ENCODE data around the gene LAMA4. TPM values are rescaled to one million over a fixed set of nuclear protein-coding genes. Genes with fewer than 3 reads are reported as not detected.

The LAMA4 gene
- total RNA-seq, 1 donor from 2014 or later: 18.0 TPM

DNA sequence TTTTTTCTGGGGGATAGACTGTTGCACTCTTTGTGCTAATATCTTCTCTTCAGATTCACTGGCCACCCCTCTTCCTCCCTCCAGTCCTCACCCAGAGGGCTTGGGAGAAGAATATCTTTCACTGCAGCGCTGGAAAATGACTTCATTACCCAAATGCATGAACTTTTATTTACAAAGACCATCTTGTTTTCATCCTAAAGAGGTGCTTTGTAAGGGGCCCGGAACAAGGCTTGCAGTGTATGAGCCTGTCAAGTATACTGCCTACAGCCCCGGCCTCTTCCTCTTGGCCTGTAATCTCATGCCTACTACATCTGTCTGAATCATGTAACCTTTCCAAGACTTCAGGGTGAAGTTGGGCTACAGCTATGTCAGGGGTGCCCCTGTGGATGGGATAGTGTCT, 554 bp upstream of the LAMA4 start:
- peak overlapping the region; percentile 97 for H3K27ac Mint-ChIP-seq (ENCODE audit: unreplicated experiment)
- peak overlapping the region; percentile 87 for H3K4me3 Mint-ChIP-seq
- H3K27me3 Mint-ChIP-seq (ENCODE audit: low read depth): peaks cover 4% of the 10 kb centered on the region
- H3K36me3 Mint-ChIP-seq (ENCODE audit: low read depth): peaks cover 9% of the 10 kb centered on the region
- DNase-seq (ENCODE audit: low read depth, low spot score): peak; percentile 29
- TF ChIP-seq, protein P1, sequence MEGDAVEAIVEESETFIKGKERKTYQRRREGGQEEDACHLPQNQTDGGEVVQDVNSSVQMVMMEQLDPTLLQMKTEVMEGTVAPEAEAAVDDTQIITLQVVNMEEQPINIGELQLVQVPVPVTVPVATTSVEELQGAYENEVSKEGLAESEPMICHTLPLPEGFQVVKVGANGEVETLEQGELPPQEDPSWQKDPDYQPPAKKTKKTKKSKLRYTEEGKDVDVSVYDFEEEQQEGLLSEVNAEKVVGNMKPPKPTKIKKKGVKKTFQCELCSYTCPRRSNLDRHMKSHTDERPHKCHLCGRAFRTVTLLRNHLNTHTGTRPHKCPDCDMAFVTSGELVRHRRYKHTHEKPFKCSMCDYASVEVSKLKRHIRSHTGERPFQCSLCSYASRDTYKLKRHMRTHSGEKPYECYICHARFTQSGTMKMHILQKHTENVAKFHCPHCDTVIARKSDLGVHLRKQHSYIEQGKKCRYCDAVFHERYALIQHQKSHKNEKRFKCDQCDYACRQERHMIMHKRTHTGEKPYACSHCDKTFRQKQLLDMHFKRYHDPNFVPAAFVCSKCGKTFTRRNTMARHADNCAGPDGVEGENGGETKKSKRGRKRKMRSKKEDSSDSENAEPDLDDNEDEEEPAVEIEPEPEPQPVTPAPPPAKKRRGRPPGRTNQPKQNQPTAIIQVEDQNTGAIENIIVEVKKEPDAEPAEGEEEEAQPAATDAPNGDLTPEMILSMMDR (conservative IDR thresholded peaks at IDR 0.05): no peak
- peaks cover 32% of the 10 kb centered on the region for H3K4me1 Mint-ChIP-seq
- H3K9me3 Mint-ChIP-seq: no peaks in the 10 kb centered on the region

DNA sequence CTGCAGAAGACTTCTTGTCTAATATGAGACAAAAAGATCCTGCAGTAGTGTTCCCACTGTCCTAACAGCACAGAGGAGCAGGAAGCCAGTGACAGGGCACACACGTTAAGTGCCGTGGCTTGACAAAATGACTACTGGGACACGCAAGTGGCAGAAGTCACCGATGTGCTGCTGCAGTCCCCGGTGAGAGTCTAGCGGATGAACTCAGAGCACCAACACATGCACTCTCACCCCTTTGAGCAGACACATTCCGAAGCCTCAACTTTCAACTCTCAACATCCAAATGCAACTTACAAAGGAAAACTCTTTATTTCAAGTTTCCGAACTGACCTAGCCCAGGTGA, 898 bp downstream of the LAMA4 start:
- TF ChIP-seq, protein P1 (conservative IDR thresholded peaks at IDR 0.05): no peak
- H3K27me3 Mint-ChIP-seq (ENCODE audit: low read depth): peaks cover 4% of the 10 kb centered on the region
- H3K4me1 Mint-ChIP-seq: peaks cover 32% of the 10 kb centered on the region
- peak overlapping the region; percentile 87 for H3K4me3 Mint-ChIP-seq
- peaks cover 9% of the 10 kb centered on the region for H3K36me3 Mint-ChIP-seq (ENCODE audit: low read depth)
- no peak for DNase-seq (ENCODE audit: low read depth, low spot score)
- H3K9me3 Mint-ChIP-seq: no peaks in the 10 kb centered on the region
- H3K27ac Mint-ChIP-seq (ENCODE audit: unreplicated experiment): peak overlapping the region; percentile 97

DNA sequence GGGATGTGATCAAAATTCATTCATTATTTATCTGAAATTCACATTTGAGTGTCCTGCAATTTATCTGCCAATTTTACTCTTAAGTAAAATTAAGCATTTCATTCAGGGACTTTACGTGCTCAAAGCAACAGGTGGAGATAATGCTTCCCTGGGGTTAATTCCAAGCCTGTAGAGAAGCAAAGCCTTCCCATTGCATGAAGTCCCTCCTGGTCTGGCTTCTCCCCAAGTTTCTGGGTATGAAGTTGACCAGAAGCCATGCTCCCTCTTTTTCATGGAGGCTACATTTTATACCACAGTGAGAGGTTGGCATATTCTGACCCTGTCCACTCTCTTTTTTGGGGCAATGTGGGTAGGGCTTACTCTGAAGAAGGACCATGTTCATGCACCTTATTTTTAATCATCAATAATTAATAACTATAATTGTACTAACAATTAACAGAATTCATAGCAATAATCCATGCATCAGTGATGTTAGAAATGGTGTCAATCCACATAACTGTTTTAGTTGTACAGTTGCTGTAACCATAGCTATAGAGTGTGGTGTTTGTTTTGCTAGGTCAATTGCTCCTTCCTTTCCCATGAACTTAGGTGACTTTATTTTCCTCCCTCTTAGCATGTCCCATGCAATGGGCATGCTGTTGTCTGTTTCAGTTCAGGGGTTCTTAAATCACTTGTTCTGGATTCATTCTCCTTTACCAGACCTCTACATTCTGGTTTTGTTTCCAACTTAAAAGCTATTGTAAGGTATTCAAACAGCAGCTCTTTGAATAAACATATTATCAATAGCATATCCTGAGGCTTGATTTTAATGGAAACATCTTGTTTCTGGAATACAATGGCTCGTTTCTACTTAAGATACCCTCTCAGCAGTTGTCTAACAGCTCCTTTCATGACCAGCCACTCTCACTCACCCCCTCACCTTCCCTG, 1.5 kb downstream of the LAMA4 start:
- Mint-ChIP-seq H3K4me3 (peak overlapping the region; percentile 87), H3K27me3 (ENCODE audit: low read depth) (peaks cover 4% of the 10 kb centered on the region), H3K9me3 (no peaks in the 10 kb centered on the region), H3K36me3 (ENCODE audit: low read depth) (peaks cover 9% of the 10 kb centered on the region), H3K4me1 (peaks cover 32% of the 10 kb centered on the region), H3K27ac (ENCODE audit: unreplicated experiment) (peak overlapping the region; percentile 97)
- TF ChIP-seq, protein P1 (conservative IDR thresholded peaks at IDR 0.05): no peak
- DNase-seq (ENCODE audit: low read depth, low spot score): no peak

DNA sequence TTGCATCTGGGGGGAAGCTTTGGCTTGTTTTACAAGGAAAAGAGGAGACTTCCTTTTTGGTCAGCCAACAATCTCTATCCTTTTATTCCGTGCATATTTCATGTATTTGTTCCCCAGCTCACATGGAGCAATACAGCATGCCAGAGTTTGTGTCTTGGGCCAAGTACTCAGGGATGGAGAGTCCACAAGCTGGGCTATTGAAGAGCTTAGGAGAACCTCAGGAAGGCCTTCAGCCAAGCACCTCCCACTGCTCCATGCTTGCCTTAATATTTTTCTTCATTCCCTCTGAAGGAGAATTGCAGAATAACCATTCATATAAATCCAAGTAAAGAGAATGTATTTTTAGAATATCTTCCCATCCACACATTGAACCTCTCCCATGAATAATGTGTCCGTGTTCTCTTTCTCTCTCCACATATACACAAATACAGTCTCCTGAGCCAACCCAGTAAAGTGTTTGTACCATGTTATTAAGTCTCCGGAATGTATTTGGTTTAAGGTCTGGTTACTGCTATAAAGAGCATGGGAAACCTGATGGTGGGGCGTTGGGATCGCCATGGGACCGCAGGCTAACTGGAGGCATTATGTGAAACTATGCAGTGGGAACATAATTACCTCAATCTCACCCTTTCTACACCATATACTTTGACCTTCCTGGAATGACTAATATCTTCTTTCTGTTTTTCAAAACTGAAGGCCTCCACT, 3.0 kb downstream of the LAMA4 start:
- DNase-seq (ENCODE audit: low read depth, low spot score): no peak
- H3K9me3 Mint-ChIP-seq: no peaks in the 10 kb centered on the region
- H3K4me1 Mint-ChIP-seq: peaks cover 33% of the 10 kb centered on the region
- TF ChIP-seq, protein P1 (conservative IDR thresholded peaks at IDR 0.05): no peak
- H3K27ac Mint-ChIP-seq (ENCODE audit: unreplicated experiment): no peak overlapping the region
- no peak overlapping the region for H3K4me3 Mint-ChIP-seq
- H3K36me3 Mint-ChIP-seq (ENCODE audit: low read depth): peaks cover 9% of the 10 kb centered on the region
- H3K27me3 Mint-ChIP-seq (ENCODE audit: low read depth): peaks cover 4% of the 10 kb centered on the region

DNA sequence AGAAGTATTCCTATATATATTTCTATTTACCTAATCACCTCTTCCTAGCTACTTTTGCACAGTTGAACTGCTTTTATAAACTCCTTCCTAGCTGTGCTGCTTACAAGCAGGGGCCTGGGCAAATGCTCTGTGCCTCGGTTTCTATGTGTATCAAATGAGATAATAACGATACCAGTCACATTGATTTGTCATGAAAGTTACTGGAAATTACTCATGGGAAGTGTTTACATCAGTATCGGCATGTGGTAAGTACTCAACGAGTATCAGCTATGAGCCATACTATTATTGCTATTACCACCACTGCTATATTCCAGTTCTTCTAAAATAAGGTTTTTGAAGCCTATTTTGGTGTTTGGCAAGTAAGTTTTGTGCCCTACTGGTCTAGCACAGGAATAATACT, 4.9 kb downstream of the LAMA4 start:
- no peak overlapping the region for H3K27ac Mint-ChIP-seq (ENCODE audit: unreplicated experiment)
- H3K4me3 Mint-ChIP-seq: no peak overlapping the region
- peaks cover 9% of the 10 kb centered on the region for H3K36me3 Mint-ChIP-seq (ENCODE audit: low read depth)
- peaks cover 20% of the 10 kb centered on the region for H3K4me1 Mint-ChIP-seq
- no peaks in the 10 kb centered on the region for H3K9me3 Mint-ChIP-seq
- DNase-seq (ENCODE audit: low read depth, low spot score): no peak
- peaks cover 4% of the 10 kb centered on the region for H3K27me3 Mint-ChIP-seq (ENCODE audit: low read depth)
- TF ChIP-seq, protein P1 (conservative IDR thresholded peaks at IDR 0.05): no peak

All from neural crest cell (in vitro differentiated cells).